COLO829 (cell line): ENCODE data around the gene CEP162.
"Not testable (repeated sequence)": the region's sequence is repeated elsewhere in the genome, so short reads cannot be mapped to it uniquely, and the experiment has no call there.

Experiments used
- DNase-seq: peaks from one replicate; pipeline ENCODE4 v3.0.0; 2012; ENCODE audit warnings: low spot score

CEP162 gene

GRCh38 chr6:84086056-84086455, 141.4 kb downstream of the CEP162 start:
- no peak for DNase-seq

- DNase-seq: not testable (repeated sequence)
Observed at GRCh38 chr6:84084705-84085104, 142.7 kb downstream of the CEP162 start.

- no peak for DNase-seq
Observed at GRCh38 chr6:84082689-84083265, 144.7 kb downstream of the CEP162 start.

GRCh38 chr6:84081222-84081621, 146.2 kb downstream of the CEP162 start:
- no peak for DNase-seq

GRCh38 chr6:84078335-84078734, 149.1 kb downstream of the CEP162 start:
- DNase-seq: no peak

GRCh38 chr6:84077645-84078044, 149.8 kb downstream of the CEP162 start:
- DNase-seq: no peak

GRCh38 chr6:84074988-84075781, 152.3 kb downstream of the CEP162 start:
- no peak for DNase-seq
